HL-60 (cell line): ENCODE results near the gene SGCE.

ENCODE experiments used
- GABPA ChIP-seq: IDR thresholded peaks from 2 replicates; pipeline ENCODE4 v1.6.1; 2012; ENCODE audit warnings: low read depth
- POLR2AphosphoS5 ChIP-seq: IDR thresholded peaks from 2 replicates; pipeline ENCODE4 v1.6.1; 2012; ENCODE audit warnings: low read depth
- SPI1 ChIP-seq: IDR thresholded peaks from 2 replicates; pipeline ENCODE4 v1.6.1; 2012; ENCODE audit warnings: low read depth, mild to moderate bottlenecking, borderline replicate concordance
- TF ChIP-seq, protein P1 (sequence below): IDR thresholded peaks from one replicate; pipeline ENCODE4 v1.5.1; 2011; ENCODE audit warnings: low read length, control low read depth, inconsistent platforms; ENCODE audit not compliant: insufficient read depth
- TF ChIP-seq, protein P2 (sequence below): IDR thresholded peaks from 2 replicates; pipeline ENCODE4 v1.6.1; 2012; ENCODE audit warnings: low read depth; ENCODE audit not compliant: insufficient replicate concordance

DNA sequence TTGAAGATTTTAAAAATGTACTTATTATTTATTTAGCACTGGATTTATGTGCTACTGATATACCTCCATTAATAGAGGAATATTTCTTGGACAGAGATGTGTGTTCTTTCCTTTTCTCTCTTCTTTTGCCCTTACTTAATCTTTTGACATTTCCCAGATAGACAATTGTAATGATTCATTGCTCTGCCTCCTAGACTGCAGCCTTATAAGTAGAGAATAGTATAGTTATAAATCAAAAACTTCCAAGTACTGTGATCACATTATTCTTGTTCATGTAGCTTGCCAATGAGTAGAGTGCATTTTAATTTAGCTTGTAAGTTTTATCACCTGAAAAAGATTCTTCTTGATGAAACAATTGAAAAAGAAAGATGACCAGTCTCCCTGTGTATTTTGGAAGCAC is 98.7 kb downstream of the SGCE start:
- TF ChIP-seq, protein P1, sequence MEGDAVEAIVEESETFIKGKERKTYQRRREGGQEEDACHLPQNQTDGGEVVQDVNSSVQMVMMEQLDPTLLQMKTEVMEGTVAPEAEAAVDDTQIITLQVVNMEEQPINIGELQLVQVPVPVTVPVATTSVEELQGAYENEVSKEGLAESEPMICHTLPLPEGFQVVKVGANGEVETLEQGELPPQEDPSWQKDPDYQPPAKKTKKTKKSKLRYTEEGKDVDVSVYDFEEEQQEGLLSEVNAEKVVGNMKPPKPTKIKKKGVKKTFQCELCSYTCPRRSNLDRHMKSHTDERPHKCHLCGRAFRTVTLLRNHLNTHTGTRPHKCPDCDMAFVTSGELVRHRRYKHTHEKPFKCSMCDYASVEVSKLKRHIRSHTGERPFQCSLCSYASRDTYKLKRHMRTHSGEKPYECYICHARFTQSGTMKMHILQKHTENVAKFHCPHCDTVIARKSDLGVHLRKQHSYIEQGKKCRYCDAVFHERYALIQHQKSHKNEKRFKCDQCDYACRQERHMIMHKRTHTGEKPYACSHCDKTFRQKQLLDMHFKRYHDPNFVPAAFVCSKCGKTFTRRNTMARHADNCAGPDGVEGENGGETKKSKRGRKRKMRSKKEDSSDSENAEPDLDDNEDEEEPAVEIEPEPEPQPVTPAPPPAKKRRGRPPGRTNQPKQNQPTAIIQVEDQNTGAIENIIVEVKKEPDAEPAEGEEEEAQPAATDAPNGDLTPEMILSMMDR: no peak
- TF ChIP-seq POLR2AphosphoS5: no peak
- TF ChIP-seq, protein P2, sequence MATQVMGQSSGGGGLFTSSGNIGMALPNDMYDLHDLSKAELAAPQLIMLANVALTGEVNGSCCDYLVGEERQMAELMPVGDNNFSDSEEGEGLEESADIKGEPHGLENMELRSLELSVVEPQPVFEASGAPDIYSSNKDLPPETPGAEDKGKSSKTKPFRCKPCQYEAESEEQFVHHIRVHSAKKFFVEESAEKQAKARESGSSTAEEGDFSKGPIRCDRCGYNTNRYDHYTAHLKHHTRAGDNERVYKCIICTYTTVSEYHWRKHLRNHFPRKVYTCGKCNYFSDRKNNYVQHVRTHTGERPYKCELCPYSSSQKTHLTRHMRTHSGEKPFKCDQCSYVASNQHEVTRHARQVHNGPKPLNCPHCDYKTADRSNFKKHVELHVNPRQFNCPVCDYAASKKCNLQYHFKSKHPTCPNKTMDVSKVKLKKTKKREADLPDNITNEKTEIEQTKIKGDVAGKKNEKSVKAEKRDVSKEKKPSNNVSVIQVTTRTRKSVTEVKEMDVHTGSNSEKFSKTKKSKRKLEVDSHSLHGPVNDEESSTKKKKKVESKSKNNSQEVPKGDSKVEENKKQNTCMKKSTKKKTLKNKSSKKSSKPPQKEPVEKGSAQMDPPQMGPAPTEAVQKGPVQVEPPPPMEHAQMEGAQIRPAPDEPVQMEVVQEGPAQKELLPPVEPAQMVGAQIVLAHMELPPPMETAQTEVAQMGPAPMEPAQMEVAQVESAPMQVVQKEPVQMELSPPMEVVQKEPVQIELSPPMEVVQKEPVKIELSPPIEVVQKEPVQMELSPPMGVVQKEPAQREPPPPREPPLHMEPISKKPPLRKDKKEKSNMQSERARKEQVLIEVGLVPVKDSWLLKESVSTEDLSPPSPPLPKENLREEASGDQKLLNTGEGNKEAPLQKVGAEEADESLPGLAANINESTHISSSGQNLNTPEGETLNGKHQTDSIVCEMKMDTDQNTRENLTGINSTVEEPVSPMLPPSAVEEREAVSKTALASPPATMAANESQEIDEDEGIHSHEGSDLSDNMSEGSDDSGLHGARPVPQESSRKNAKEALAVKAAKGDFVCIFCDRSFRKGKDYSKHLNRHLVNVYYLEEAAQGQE: no peak
- TF ChIP-seq GABPA: no peak
- TF ChIP-seq SPI1: no peak
